Hepatocyte (in vitro differentiated cells): ENCODE data around the gene LMF2. TPM values are rescaled to one million over a fixed set of nuclear protein-coding genes. Genes with fewer than 3 reads are reported as not detected.
A peak's percentile ranks its signal among the peaks of the same experiment; 100 is the strongest.
"Not testable (repeated sequence)": the region's sequence is repeated elsewhere in the genome, so short reads cannot be mapped to it uniquely, and the experiment has no call there.

ENCODE experiments used
- DNase-seq: peaks from one replicate; pipeline ENCODE4 v3.0.0-alpha.2; 2016; ENCODE audit warnings: low spot score
- H2AFZ ChIP-seq: fragments of 200-600 bp; sonication (generic); 2 replicates; pipeline ENCODE4 v1.6.0; 2016; ENCODE audit warnings: antibody characterized with exemption, mild to moderate bottlenecking
- H3K27ac ChIP-seq: fragments of 200-600 bp; sonication (generic); 2 replicates; pipeline ENCODE4 v1.5.1; 2016; ENCODE audit warnings: mild to moderate bottlenecking
- H3K27me3 ChIP-seq: fragments of 200-600 bp; sonication (generic); 2 replicates; pipeline ENCODE4 v1.6.1; 2016
- H3K36me3 ChIP-seq: fragments of 200-600 bp; sonication (generic); replicated peaks from 2 replicates; pipeline ENCODE4 v1.5.1; 2016; ENCODE audit warnings: low read depth; ENCODE audit not compliant: insufficient read depth
- H3K4me1 ChIP-seq: fragments of 200-600 bp; sonication (generic); 2 replicates; pipeline ENCODE4 v1.5.1; 2016; ENCODE audit warnings: mild to moderate bottlenecking, moderate library complexity; ENCODE audit not compliant: insufficient read depth
- H3K4me2 ChIP-seq: fragments of 200-600 bp; sonication (generic); 2 replicates; pipeline ENCODE4 v1.6.0; 2016
- H3K4me3 ChIP-seq: fragments of 200-600 bp; sonication (generic); 2 replicates; pipeline ENCODE4 v1.5.1; 2016; ENCODE audit warnings: mild to moderate bottlenecking
- H3K79me2 ChIP-seq: fragments of 200-600 bp; sonication (generic); 2 replicates; pipeline ENCODE4 v1.6.0; 2017; ENCODE audit warnings: mild to moderate bottlenecking
- H3K9me2 ChIP-seq: fragments of 200-600 bp; sonication (generic); replicated peaks from 2 replicates; pipeline ENCODE4 v1.6.0; 2017; ENCODE audit warnings: mild to moderate bottlenecking; ENCODE audit not compliant: insufficient read depth
- H3K9me3 ChIP-seq: fragments of 200-600 bp; sonication (generic); 2 replicates; pipeline ENCODE4 v1.5.1; 2016; ENCODE audit warnings: low read depth, mild to moderate bottlenecking
- H4K20me1 ChIP-seq: fragments of 200-600 bp; sonication (generic); 2 replicates; pipeline ENCODE4 v1.6.0; 2016; ENCODE audit warnings: mild to moderate bottlenecking; ENCODE audit not compliant: insufficient read depth, poor library complexity, severe bottlenecking
- CTCF ChIP-seq: fragments of 200-600 bp; sonication (generic); IDR thresholded peaks from 2 replicates; pipeline ENCODE4 v1.5.1; 2016; ENCODE audit warnings: antibody characterized with exemption, mild to moderate bottlenecking; ENCODE audit not compliant: poor library complexity
- EZH2 ChIP-seq: fragments of 200-600 bp; sonication (generic); IDR thresholded peaks from 2 replicates; pipeline ENCODE4 v1.6.1; 2016; ENCODE audit warnings: antibody characterized with exemption, mild to moderate bottlenecking, borderline replicate concordance
- EZH2phosphoT487 ChIP-seq: fragments of 200-600 bp; sonication (generic); IDR thresholded peaks from one replicate; pipeline ENCODE4 v1.6.1; 2018; ENCODE audit warnings: antibody characterized with exemption, mild to moderate bottlenecking, low read depth, moderate library complexity; ENCODE audit not compliant: unreplicated experiment, severe bottlenecking
- WGBS: methylation state at CpG from one replicate; pipeline ENCODE4 v1.1.6; 2016; ENCODE audit warnings: low lambda C conversion rate; ENCODE audit errors: missing lambda C conversion rate; 5-methylcytosine and 5-hydroxymethylcytosine counted together
- polyA plus RNA-seq: library from polyadenylated mRNA; unstranded; fragments of >200 nt; fragmentation: Nextera tagmentation; extraction: Ambion mirVana; gene quantifications from 2 replicates; pipeline ENCODE4 v1.2.1, GENCODE V29; 2016
- total RNA-seq: library from RNA; depleted of rRNA; stranded (reverse); fragments of >200 nt; gene quantifications from 2 replicates; pipeline ENCODE4 v1.2.3, GENCODE V29; 2014

LMF2 gene
- total and polyA plus RNA-seq, 2 experiments from 2014 or later = 32.8 to 97.6 TPM

GRCh38 chr22:50542416-50542927, 35.0 kb upstream of the LMF2 start:
- no peak overlapping the region for H2AFZ ChIP-seq
- no peaks in the 10 kb centered on the region for H3K9me3 ChIP-seq
- H3K4me2 ChIP-seq = no peak overlapping the region
- H4K20me1 ChIP-seq = no peaks in the 10 kb centered on the region
- H3K27me3 ChIP-seq = no peaks in the 10 kb centered on the region
- DNase-seq = no peak
- no peaks in the 10 kb centered on the region for H3K9me2 ChIP-seq
- peak overlapping the region; percentile 78 for H3K27ac ChIP-seq
- no peak overlapping the region for H3K4me3 ChIP-seq
- TF ChIP-seq CTCF (no peak), EZH2phosphoT487 (no peak), EZH2 (no peak)
- WGBS = 91% methylated on average over 19 of the region's 19 CpGs
- no peaks in the 10 kb centered on the region for H3K36me3 ChIP-seq
- peaks cover 18% of the 10 kb centered on the region for H3K4me1 ChIP-seq
- no peaks in the 10 kb centered on the region for H3K79me2 ChIP-seq

- not testable (repeated sequence) for H3K36me3 ChIP-seq, H3K4me2 ChIP-seq, H3K27me3 ChIP-seq, H3K9me3 ChIP-seq, H3K9me2 ChIP-seq, H3K4me3 ChIP-seq, H3K79me2 ChIP-seq, H2AFZ ChIP-seq, H4K20me1 ChIP-seq
- H3K27ac ChIP-seq = peak overlapping the region; percentile 78
- H3K4me1 ChIP-seq = peaks cover 18% of the 10 kb centered on the region
- 74% methylated on average over 5 of the region's 5 CpGs for WGBS
- DNase-seq = peak; percentile 35
These were observed 34.1 kb upstream of the LMF2 start for GRCh38 chr22:50541667-50542026.

DNA sequence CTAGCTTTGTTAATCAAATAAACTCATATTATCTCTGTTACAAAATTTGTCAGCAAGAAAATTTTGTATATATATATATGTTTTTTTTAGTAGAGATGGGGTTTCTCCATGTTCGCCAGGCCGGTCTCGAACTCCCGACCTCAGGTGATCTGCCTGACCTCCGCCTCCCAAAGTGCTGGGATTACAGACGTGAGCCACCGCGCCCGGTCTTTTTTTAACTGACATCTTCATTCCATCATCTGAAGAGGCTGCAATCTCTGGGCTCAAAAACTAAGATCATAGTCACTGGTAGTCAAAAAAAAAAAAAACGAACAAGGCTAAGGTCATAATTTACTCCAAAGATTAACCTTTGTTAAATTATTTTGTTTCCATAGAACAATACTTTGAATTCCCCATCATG, 32.9 kb upstream of the LMF2 start:
- Histone ChIP-seq H3K27me3 (no peaks in the 10 kb centered on the region), H3K4me2 (no peak overlapping the region), H3K9me2 (no peaks in the 10 kb centered on the region), H3K4me1 (peaks cover 18% of the 10 kb centered on the region), H3K36me3 (no peaks in the 10 kb centered on the region), H4K20me1 (no peaks in the 10 kb centered on the region), H3K9me3 (no peaks in the 10 kb centered on the region), H3K27ac (peak overlapping the region; percentile 80), H3K4me3 (no peak overlapping the region), H2AFZ (no peak overlapping the region), H3K79me2 (no peaks in the 10 kb centered on the region)
- WGBS = 83% methylated on average over 10 of the region's 10 CpGs
- no peak for DNase-seq
- TF ChIP-seq CTCF = no peak
- no peak for TF ChIP-seq EZH2

GRCh38 chr22:50537765-50538164, 30.3 kb upstream of the LMF2 start:
- H3K4me3 ChIP-seq = no peak overlapping the region
- no peaks in the 10 kb centered on the region for H3K9me3 ChIP-seq
- no peaks in the 10 kb centered on the region for H3K36me3 ChIP-seq
- no peak overlapping the region for H3K4me2 ChIP-seq
- no peaks in the 10 kb centered on the region for H3K9me2 ChIP-seq
- no peaks in the 10 kb centered on the region for H4K20me1 ChIP-seq
- H3K4me1 ChIP-seq = peaks cover 12% of the 10 kb centered on the region
- WGBS = 93% methylated on average over 13 of the region's 13 CpGs
- TF ChIP-seq EZH2 = no peak
- no peak for TF ChIP-seq EZH2phosphoT487
- TF ChIP-seq CTCF = no peak
- no peaks in the 10 kb centered on the region for H3K27me3 ChIP-seq
- peak overlapping the region; percentile 91 for H3K27ac ChIP-seq
- no peak overlapping the region for H2AFZ ChIP-seq
- no peak for DNase-seq
- H3K79me2 ChIP-seq = no peaks in the 10 kb centered on the region
